GM12892 (cell line): Measurements from ENCODE around the gene VPS45.

ENCODE experiments used
- DNase-seq: peaks from one replicate; pipeline ENCODE4 v3.0.0; 2011; ENCODE audit not compliant: insufficient read length
- FAIRE-seq: peaks from 2 replicates; lab custom pipeline; 2011; peaks lifted over from hg19 to GRCh38; lab: Jason Lieb, UNC
- POLR2A ChIP-seq: IDR thresholded peaks from 2 replicates; pipeline ENCODE4 v1.6.1; 2011; ENCODE audit warnings: low read depth, low read length, control low read depth
- POLR2AphosphoS5 ChIP-seq: IDR thresholded peaks from 2 replicates; pipeline ENCODE4 v1.6.1; 2011; ENCODE audit warnings: low read depth, low read length, control low read depth
- TAF1 ChIP-seq: IDR thresholded peaks from 2 replicates; pipeline ENCODE4 v1.6.1; 2011; ENCODE audit warnings: low read depth, mild to moderate bottlenecking, control low read depth, low read length, borderline replicate concordance

Gene VPS45

GRCh38 chr1:150076985-150077384 lies 9.4 kb downstream of the VPS45 start:
- FAIRE-seq (no peak), DNase-seq (no peak)
- TF ChIP-seq TAF1 (no peak), POLR2AphosphoS5 (no peak), POLR2A (no peak)

- no peak for TF ChIP-seq POLR2A
- TF ChIP-seq POLR2AphosphoS5: no peak
- no peak for TF ChIP-seq TAF1
- DNase-seq: no peak
- FAIRE-seq: peak; percentile 51
These were observed 13.2 kb downstream of the VPS45 start for GRCh38 chr1:150080784-150081183.

GRCh38 chr1:150082494-150082893 lies 14.9 kb downstream of the VPS45 start:
- TF ChIP-seq POLR2AphosphoS5: no peak
- no peak for TF ChIP-seq TAF1
- TF ChIP-seq POLR2A: no peak
- DNase-seq: no peak
- FAIRE-seq: no peak

GRCh38 chr1:150083907-150084306 lies 16.3 kb downstream of the VPS45 start:
- FAIRE-seq: no peak
- TF ChIP-seq POLR2A (no peak), POLR2AphosphoS5 (no peak), TAF1 (no peak)
- DNase-seq: no peak

DNA sequence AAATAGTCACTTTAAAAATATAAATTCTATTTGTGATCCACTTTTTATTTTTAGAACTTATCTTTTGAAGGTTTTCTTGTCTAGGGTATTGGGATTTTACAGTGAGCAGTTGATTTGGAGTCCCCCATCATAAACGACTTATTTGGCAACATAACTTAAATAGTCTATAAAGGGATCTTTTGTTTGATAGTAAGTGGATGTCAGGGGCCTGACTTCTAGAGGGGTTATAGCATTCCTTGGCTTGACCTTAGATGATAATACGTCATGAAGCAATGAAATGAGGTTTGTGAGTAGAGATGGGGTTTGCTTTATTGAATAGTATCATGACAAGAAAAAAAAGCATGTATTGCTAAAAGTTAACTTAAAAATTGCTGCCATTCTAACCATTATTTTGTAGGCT lies 17.8 kb downstream of the VPS45 start:
- no peak for FAIRE-seq
- no peak for DNase-seq
- TF ChIP-seq POLR2AphosphoS5 (no peak), POLR2A (no peak), TAF1 (no peak)

DNA sequence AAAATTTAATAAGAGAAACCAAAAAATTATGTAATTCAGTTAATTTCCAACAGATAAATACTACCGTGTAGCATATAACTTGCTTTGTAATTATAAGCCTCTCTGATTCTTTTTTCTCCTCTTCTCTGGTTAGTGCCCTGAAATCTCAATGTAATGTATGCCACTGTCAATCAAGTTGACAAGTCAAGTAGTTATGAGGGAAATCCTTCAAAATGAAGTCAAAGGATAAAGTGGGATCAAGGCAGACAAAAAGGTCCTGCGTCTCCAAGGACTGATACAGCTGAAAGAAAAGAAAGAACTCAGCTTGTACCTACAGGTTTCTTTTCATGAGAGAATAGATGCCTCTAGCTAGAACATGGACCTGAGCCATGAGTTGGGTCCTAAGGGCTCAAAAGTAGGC lies 19.8 kb downstream of the VPS45 start:
- no peak for DNase-seq
- TF ChIP-seq TAF1: no peak
- TF ChIP-seq POLR2AphosphoS5: no peak
- TF ChIP-seq POLR2A: no peak
- no peak for FAIRE-seq

DNA sequence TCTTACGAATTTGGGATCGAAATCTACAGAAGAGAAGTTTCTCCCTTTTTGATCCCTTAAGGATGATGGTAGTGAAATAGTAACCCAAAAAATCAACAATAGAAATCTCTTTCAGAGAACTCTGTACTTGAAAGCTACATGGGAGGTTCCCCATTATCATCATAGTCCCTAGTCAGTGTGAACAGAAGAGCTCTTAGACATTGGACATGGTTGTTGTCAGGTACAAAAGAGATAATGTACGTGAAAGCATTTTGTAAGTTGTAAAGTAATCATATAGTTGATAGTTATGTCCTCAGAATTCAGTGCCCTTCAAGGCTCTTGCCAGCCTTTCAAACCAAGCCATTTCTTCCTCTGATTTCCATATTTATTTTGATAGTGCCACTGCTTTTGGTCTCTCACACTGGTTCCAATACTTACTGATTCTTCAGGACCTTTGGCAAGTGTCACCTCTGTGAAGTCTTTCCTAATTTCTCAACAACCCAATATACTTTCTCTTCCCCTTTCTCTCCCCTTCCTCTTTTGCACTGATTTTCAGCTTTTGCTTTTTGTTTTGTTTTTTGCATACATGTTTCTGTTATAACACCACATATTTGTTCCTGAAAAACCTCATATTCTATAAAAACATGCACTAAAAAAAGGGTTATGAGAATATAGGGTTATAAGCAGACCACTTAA lies 22.4 kb downstream of the VPS45 start:
- DNase-seq (no peak), FAIRE-seq (peak; percentile 80)
- no peak for TF ChIP-seq POLR2AphosphoS5
- no peak for TF ChIP-seq POLR2A
- no peak for TF ChIP-seq TAF1

DNA sequence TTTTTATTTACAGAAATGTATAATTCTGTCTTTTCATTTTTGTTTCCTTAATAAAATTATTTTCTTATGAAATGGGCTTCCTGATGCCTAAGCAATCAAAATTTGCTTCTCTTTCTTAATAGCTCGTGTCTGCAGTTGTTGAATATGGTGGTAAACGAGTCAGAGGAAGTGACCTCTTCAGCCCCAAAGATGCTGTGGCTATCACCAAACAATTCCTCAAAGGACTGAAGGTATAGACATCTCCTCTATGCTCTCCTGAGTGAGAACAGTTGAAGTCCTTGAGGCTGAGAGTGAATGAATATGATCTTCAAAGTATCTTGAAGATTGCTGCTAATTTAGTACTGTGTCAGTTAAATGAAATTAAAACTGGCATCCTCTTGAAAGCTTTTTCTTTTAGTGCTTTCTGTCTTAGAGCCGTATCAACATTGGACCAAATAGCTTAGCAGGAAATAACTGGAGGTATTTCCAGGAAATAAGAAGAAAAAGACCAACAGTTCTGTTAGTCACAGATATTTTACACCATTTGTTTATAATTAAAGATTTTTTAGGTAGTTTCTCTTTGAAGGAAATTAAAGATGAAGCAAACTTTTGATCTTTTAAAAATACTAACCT lies 24.7 kb downstream of the VPS45 start:
- TF ChIP-seq POLR2AphosphoS5 (no peak), TAF1 (no peak), POLR2A (no peak)
- no peak for DNase-seq
- FAIRE-seq: no peak

DNA sequence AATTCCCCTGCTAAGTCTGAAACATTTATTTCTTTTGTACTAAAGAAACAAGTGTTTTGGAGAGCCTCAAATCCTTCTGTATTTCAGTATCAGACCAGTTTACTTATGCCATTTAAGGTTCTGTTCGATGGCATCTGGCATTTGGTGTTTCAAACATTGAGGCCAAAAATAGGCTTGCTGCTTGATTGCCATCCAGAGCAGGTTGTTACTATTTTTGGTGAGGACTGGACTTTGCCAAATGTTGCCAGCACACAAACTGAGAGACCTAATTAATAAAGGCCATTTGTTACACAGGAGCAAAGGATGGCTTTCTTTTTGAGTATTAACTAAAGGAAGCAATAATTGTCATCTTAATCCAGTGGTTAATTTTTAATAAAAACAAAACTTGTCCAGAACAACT lies 26.2 kb downstream of the VPS45 start:
- no peak for TF ChIP-seq POLR2AphosphoS5
- TF ChIP-seq TAF1: no peak
- no peak for TF ChIP-seq POLR2A
- FAIRE-seq (no peak), DNase-seq (no peak)

- TF ChIP-seq POLR2AphosphoS5: no peak
- FAIRE-seq (no peak), DNase-seq (no peak)
These were observed 27.2 kb downstream of the VPS45 start for GRCh38 chr1:150094734-150095265.

DNA sequence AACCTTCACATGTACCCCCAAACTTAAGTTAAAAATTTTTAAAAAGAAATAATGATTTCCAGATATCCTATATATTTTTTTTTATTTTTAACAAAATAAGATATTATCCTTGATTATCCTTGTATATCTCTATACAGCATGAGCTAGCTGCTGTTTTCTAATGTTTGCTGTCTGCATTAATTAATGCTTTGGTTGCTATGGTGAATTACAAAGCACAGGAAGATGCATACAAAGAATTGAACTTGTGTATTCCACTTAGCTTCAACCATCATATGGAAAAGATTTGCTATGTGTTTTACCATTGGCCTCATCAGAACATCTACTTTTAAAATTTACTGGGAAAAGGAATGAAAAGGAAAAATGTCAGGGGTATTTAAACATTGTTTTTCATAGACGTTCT lies 35.4 kb downstream of the VPS45 start:
- TF ChIP-seq POLR2AphosphoS5 (no peak), POLR2A (no peak), TAF1 (no peak)
- no peak for DNase-seq
- no peak for FAIRE-seq

DNA sequence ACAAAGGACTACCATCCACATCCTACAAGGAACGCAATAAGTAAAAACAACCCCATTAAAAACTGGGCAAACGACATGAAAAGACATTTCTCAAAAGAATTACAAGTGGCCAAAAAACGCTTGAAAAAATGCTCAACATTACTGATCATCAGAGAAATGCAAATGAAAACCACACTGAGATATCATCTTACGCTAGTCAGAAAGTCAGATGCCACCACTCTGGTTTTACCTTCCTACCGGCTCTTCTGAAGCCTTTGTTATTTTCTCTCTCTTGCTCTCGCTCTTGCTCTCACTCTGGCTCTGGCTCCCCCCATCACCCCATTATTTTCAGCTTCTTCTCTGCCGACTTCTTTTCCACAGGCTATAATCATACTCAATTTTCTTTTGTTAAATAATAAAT lies 38.8 kb downstream of the VPS45 start:
- no peak for DNase-seq
- TF ChIP-seq POLR2AphosphoS5 (no peak), POLR2A (no peak), TAF1 (no peak)
- FAIRE-seq: no peak
